Esophagus squamous epithelium (tissue), 4 donors: ENCODE results near the gene CFL1.

ENCODE experiments used
- POLR2A ChIP-seq, 4 donors: fragments of 450-650 bp; IDR thresholded peaks; one replicate each; pipeline ENCODE4 v1.6.1; 2017; ENCODE audit warnings: antibody characterized with exemption in 4 of 4, mild to moderate bottlenecking in 4 of 4, moderate library complexity in 3 of 4
- TF ChIP-seq, protein P1 (sequence below), 6 experiments: fragments of 450-650 bp in 4 of 6; fragments of 200-600 bp in 2 of 6; sonication (generic) in 2 of 6; IDR thresholded peaks; one replicate each; pipeline ENCODE4 v1.5.1; 2016 to 2019; ENCODE audit warnings: antibody characterized with exemption in 6 of 6, mild to moderate bottlenecking in 4 of 6, moderate library complexity in 4 of 6

DNA sequence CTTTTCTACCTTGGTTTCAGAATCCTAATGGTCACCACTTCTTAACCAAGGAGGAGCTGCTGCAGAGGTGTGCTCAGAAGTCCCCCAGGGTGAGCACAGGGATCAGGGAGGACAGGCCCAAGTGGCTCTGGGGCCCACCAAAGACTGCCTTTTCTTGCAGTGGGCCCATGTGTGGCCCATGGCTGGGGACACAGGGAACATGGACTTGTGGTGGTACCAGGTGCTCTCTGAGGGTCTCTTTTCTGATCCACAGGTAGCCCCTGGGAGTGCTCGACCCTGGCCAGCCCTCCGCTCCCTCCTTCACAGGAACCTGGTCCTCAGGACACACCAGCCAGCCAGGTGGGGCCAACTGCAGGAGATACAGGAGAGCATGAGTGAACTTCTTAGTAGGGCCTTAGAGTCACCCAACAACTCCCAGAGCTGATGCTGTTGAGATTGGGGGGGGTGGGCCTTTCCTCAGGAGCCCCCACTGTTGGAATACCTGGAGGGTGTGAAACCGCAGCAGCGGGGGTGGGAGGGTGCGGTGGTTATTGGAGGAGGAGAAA, 4.3 kb upstream of the CFL1 start:
- TF ChIP-seq, protein P1, sequence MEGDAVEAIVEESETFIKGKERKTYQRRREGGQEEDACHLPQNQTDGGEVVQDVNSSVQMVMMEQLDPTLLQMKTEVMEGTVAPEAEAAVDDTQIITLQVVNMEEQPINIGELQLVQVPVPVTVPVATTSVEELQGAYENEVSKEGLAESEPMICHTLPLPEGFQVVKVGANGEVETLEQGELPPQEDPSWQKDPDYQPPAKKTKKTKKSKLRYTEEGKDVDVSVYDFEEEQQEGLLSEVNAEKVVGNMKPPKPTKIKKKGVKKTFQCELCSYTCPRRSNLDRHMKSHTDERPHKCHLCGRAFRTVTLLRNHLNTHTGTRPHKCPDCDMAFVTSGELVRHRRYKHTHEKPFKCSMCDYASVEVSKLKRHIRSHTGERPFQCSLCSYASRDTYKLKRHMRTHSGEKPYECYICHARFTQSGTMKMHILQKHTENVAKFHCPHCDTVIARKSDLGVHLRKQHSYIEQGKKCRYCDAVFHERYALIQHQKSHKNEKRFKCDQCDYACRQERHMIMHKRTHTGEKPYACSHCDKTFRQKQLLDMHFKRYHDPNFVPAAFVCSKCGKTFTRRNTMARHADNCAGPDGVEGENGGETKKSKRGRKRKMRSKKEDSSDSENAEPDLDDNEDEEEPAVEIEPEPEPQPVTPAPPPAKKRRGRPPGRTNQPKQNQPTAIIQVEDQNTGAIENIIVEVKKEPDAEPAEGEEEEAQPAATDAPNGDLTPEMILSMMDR (IDR thresholded peaks at IDR 0.05), result no peak
- no peak for TF ChIP-seq POLR2A (IDR thresholded peaks at IDR 0.05)
